ENCODE measurements around the gene TNS4. TPM values are rescaled to one million over a fixed set of nuclear protein-coding genes. Genes with fewer than 3 reads are reported as not detected.
A peak's percentile ranks its signal among the peaks of the same experiment; 100 is the strongest.

TNS4 gene
- total RNA-seq, 1 experiment from 2014 or later, result 127 TPM

DNA sequence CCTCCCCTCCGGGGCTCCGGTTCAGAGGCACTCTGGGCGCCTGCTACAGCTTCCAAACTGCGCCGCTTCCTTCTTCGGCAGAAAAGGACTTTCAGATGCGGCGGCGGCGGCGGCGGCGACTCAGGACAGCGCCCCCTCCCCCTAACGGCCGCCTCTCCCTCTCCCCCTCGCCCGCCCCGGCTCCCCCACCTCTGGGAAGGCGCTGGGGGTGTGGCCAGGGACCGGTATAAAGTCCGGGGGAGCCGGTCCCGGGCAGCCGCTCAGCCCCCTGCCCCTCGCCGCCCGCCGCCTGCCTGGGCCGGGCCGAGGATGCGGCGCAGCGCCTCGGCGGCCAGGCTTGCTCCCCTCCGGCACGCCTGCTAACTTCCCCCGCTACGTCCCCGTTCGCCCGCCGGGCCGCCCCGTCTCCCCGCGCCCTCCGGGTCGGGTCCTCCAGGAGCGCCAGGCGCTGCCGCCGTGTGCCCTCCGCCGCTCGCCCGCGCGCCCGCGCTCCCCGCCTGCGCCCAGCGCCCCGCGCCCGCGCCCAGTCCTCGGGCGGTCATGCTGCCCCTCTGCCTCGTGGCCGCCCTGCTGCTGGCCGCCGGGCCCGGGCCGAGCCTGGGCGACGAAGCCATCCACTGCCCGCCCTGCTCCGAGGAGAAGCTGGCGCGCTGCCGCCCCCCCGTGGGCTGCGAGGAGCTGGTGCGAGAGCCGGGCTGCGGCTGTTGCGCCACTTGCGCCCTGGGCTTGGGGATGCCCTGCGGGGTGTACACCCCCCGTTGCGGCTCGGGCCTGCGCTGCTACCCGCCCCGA lies 58.0 kb downstream of the TNS4 start, which contains the start of gene IGFBP4:
IGFBP4 (plus strand) TSS at position 255 of the 792 bp plus-strand sequence; CDS start at position 541, 286 bp downstream.
- CTCF ChIA-PET, result interaction anchor here (0.5 to 1.2 kb wide), 4 partner anchors 10 to 252 kb away, joined by 3 to 8 read pairs (median 6); no protein-coding TSS in a partner anchor
- H3K27me3 ChIP-seq (ENCODE audit: low read length), result no peaks in the 10 kb centered on the region
- intact Hi-C loops (cut with micrococcal nuclease), result loop anchor here (10.0 kb wide), 1 partner anchor 121 kb away; the partner anchor contains the start of gene CCR7
- H3K9ac ChIP-seq (ENCODE audit: low read length), result peak within 1 kb of the TSS; percentile 72
- no peak for TF ChIP-seq EZH2 (IDR thresholded peaks at IDR 0.05; ENCODE audit: low read length, unreplicated experiment)
- TF ChIP-seq, protein P1, sequence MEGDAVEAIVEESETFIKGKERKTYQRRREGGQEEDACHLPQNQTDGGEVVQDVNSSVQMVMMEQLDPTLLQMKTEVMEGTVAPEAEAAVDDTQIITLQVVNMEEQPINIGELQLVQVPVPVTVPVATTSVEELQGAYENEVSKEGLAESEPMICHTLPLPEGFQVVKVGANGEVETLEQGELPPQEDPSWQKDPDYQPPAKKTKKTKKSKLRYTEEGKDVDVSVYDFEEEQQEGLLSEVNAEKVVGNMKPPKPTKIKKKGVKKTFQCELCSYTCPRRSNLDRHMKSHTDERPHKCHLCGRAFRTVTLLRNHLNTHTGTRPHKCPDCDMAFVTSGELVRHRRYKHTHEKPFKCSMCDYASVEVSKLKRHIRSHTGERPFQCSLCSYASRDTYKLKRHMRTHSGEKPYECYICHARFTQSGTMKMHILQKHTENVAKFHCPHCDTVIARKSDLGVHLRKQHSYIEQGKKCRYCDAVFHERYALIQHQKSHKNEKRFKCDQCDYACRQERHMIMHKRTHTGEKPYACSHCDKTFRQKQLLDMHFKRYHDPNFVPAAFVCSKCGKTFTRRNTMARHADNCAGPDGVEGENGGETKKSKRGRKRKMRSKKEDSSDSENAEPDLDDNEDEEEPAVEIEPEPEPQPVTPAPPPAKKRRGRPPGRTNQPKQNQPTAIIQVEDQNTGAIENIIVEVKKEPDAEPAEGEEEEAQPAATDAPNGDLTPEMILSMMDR (conservative IDR thresholded peaks at IDR 0.05; ENCODE audit: low read depth, low read length), result peak; percentile 38
- H3F3A ChIP-seq (ENCODE audit: low read length, unreplicated experiment), result no peaks in the 10 kb centered on the region
- no TSS peak for BruUV-seq (replicated peaks)
- no peaks in the 10 kb centered on the region for H3K9me3 ChIP-seq (ENCODE audit: low read length)
- H3K9me2 ChIP-seq (replicated peaks; ENCODE audit: low read length), result no peaks in the 10 kb centered on the region
- peak within 1 kb of the TSS; percentile 92 for H3K4me2 ChIP-seq (ENCODE audit: low read length)
- H3K36me3 ChIP-seq (ENCODE audit: low read depth, low read length), result no peaks in the 10 kb centered on the region
- POLR2A ChIA-PET (ENCODE audit: unreplicated experiment), result no interaction called here
- DNase-seq, result peak; percentile 62
- H4K20me1 ChIP-seq (ENCODE audit: low read length), result peaks cover 8% of the 10 kb centered on the region; the same call in 1 of the 2 replicates
- peaks cover 48% of the 10 kb centered on the region for H3K79me2 ChIP-seq (ENCODE audit: low read length)
- H3K4me1 ChIP-seq (ENCODE audit: insufficient read depth, low read length), result peaks cover 15% of the 10 kb centered on the region
- peak within 1 kb of the TSS; percentile 93 for H3K4me3 ChIP-seq (ENCODE audit: low read length)
- H3K27ac ChIP-seq (ENCODE audit: low read length), result no peak within 1 kb of the TSS
- peak; percentile 60 for ATAC-seq
- H2AFZ ChIP-seq (ENCODE audit: low read length), result peak within 1 kb of the TSS; percentile 67; the same call in 1 of the 2 replicates

DNA sequence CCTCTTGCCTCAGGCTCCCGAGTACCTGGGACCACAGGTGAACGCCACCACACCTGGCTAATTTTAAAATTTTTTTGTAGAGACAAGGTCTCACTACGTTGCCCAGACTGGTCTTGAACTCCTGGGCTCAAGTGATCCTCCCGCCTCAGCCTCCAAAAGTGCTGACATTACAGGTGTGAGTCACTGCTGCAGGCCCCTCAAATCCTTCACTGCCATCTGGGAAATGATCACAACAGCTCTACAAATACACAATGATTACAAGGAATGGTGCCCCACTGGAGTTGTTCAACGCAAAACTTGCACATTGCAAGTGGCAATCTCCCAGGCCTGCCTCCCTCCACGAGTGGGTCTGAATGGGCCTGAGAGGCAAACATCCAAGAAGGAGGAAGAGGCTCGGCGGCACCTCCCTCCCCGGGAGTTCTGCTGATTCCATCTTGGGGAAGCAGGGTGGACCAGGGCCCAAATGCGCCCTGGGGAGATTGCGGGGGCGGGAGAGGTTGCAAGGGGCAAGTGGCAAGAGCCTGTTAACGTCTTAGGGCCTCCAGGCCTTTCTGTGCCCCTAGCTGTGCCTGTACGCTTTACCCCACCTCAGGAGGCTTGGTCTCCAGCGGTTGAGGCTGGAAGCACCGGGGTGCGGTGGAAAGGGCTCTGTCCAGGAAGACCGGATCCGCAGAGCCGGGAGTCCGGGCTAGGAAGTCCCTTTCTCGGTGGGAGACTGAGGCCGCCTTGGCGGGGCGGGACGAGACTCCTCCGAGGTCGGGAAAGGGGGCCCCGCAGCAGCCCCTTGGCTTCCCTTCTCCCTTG lies 58.8 kb downstream of the TNS4 start:
- intact Hi-C loops (cut with micrococcal nuclease), result loop anchor here (10.0 kb wide), 1 partner anchor 122 kb away; the partner anchor contains the start of gene CCR7
- peaks cover 8% of the 10 kb centered on the region; the same call in 1 of the 2 replicates for H4K20me1 ChIP-seq (ENCODE audit: low read length)
- peak overlapping the region; percentile 93 for H3K4me3 ChIP-seq (ENCODE audit: low read length)
- no peaks in the 10 kb centered on the region for H3K36me3 ChIP-seq (ENCODE audit: low read depth, low read length)
- ChIA-PET POLR2A (ENCODE audit: unreplicated experiment) (no interaction called here), CTCF (interaction anchor here (1.1 to 1.2 kb wide), 2 partner anchors 10 to 91 kb away, joined by 3 read pairs; no protein-coding TSS in a partner anchor)
- no peaks in the 10 kb centered on the region for H3K27me3 ChIP-seq (ENCODE audit: low read length)
- no TSS peak for BruUV-seq (replicated peaks)
- DNase-seq (no peak), ATAC-seq (no peak)
- peak overlapping the region; percentile 67; the same call in 1 of the 2 replicates for H2AFZ ChIP-seq (ENCODE audit: low read length)
- H3K9me3 ChIP-seq (ENCODE audit: low read length), result no peaks in the 10 kb centered on the region
- peaks cover 40% of the 10 kb centered on the region for H3K79me2 ChIP-seq (ENCODE audit: low read length)
- peaks cover 13% of the 10 kb centered on the region for H3K4me1 ChIP-seq (ENCODE audit: insufficient read depth, low read length)
- peak overlapping the region; percentile 92 for H3K4me2 ChIP-seq (ENCODE audit: low read length)
- H3K27ac ChIP-seq (ENCODE audit: low read length), result no peak overlapping the region
- no peaks in the 10 kb centered on the region for H3K9me2 ChIP-seq (replicated peaks; ENCODE audit: low read length)
- H3F3A ChIP-seq (ENCODE audit: low read length, unreplicated experiment), result no peaks in the 10 kb centered on the region
- peak overlapping the region; percentile 22; the same call in 1 of the 2 replicates for H3K9ac ChIP-seq (ENCODE audit: low read length)
- TF ChIP-seq, protein P1 (conservative IDR thresholded peaks at IDR 0.05; ENCODE audit: low read depth, low read length), result no peak
- no peak for TF ChIP-seq EZH2 (IDR thresholded peaks at IDR 0.05; ENCODE audit: low read length, unreplicated experiment)
- no peak for TF ChIP-seq EZH2phosphoT487 (IDR thresholded peaks at IDR 0.05; ENCODE audit: borderline replicate concordance, low read length)
